A549 (cell line): ENCODE measurements around the gene COIL. TPM values are rescaled to one million over a fixed set of nuclear protein-coding genes. Genes with fewer than 3 reads are reported as not detected.
"Not testable (repeated sequence)": the region's sequence is repeated elsewhere in the genome, so short reads cannot be mapped to it uniquely, and the experiment has no call there.

ENCODE experiments used
- ATAC-seq, 2 experiments: fragments of 200-7000 bp in 1 of 2; fragments of >200 bp in 1 of 2; cut with Nextera tagmentation in 1 of 2; cut with Tn5 transposase in 1 of 2; 3 replicates each; pipeline versions ENCODE4 v1.8.0 to v1.9.1; 2018 to 2020; ENCODE audit warnings: mild to moderate bottlenecking in 1 of 2, moderate library complexity in 1 of 2
- CTCF ChIA-PET: fragments of 300-600 bp; sonication (Branson Sonifier 250); formaldehyde crosslinking; extraction: SDS; loops from one replicate; lab custom pipeline; 2021; ENCODE audit warnings: antibody characterized with exemption, inconsistent platforms; lab: Yijun Ruan, JAX
- POLR2A ChIA-PET: fragments of 350-600 bp; formaldehyde crosslinking; extraction: SDS; loops from one replicate; lab custom pipeline; 2021; ENCODE audit warnings: antibody characterized with exemption, inconsistent platforms; lab: Yijun Ruan, JAX
- DNase-seq, 2 experiments: peaks; one replicate each; pipeline versions ENCODE4 v3.0.0 to v3.0.0-alpha.2; 2011 to 2016; ENCODE audit warnings: low read depth in 1 of 2, low spot score in 1 of 2
- FAIRE-seq: peaks from 2 replicates; lab custom pipeline; 2011; peaks lifted over from hg19 to GRCh38; lab: Jason Lieb, UNC
- H3K27ac ChIP-seq, 2 experiments: fragments of >200 bp; sonication (Bioruptor Twin); formaldehyde crosslinking; 3 replicates each; pipeline ENCODE4 v1.5.1; 2016 to 2017
- H3K4me1 ChIP-seq: fragments of >200 bp; sonication (Bioruptor Twin); formaldehyde crosslinking; 3 replicates; pipeline ENCODE4 v1.6.1; 2016
- H3K4me2 ChIP-seq: fragments of >200 bp; sonication (Bioruptor Twin); formaldehyde crosslinking; 3 replicates; pipeline ENCODE4 v1.6.1; 2016
- H3K4me3 ChIP-seq: fragments of >200 bp; sonication (Bioruptor Twin); formaldehyde crosslinking; 3 replicates; pipeline ENCODE4 v1.5.1; 2016
- H3K9me3 ChIP-seq: fragments of >200 bp; sonication (Bioruptor Twin); formaldehyde crosslinking; 3 replicates; pipeline ENCODE4 v1.6.1; 2016
- ELK1 ChIP-seq: fragments of 150-350 bp; IDR thresholded peaks from 2 replicates; pipeline ENCODE4 v1.6.1; 2014; ENCODE audit warnings: low read depth, mild to moderate bottlenecking, low read length
- FOSB ChIP-seq: fragments of 250-450 bp; sonication (Bioruptor Pico); IDR thresholded peaks from 2 replicates; pipeline ENCODE4 v1.5.0; 2020; ENCODE audit warnings: mild to moderate bottlenecking, moderate library complexity
- FOSL2 ChIP-seq, 2 experiments: fragments of 450-650 bp in 1 of 2; fragments of >200 bp in 1 of 2; sonication (Bioruptor Twin) in 1 of 2; formaldehyde crosslinking; IDR thresholded peaks; 2 replicates each; pipeline versions ENCODE4 v1.5.0 to v1.6.1; 2016 to 2020; ENCODE audit warnings: mild to moderate bottlenecking in 1 of 2, moderate library complexity in 1 of 2
- MAFK ChIP-seq: fragments of 450-650 bp; IDR thresholded peaks from 2 replicates; pipeline ENCODE4 v1.6.1; 2014; ENCODE audit not compliant: partially characterized antibody
- RAD21 ChIP-seq, 2 experiments: fragments of >200 bp in 1 of 2; sonication (Bioruptor Twin) in 1 of 2; formaldehyde crosslinking in 1 of 2; IDR thresholded peaks in 1 of 2; conservative IDR thresholded peaks in 1 of 2; 2 replicates in 1 of 2; 3 replicates in 1 of 2; pipeline ENCODE4 v1.6.1; 2012 to 2018; ENCODE audit warnings: inconsistent platforms in 1 of 2
- RCOR1 ChIP-seq: fragments of 150-350 bp; IDR thresholded peaks from 2 replicates; pipeline ENCODE4 v1.6.1; 2014; ENCODE audit warnings: antibody characterized with exemption, low read length, low read depth
- RNF2 ChIP-seq: fragments of 200-600 bp; sonication (generic); IDR thresholded peaks from 2 replicates; pipeline ENCODE4 v1.6.1; 2016; ENCODE audit warnings: low read depth, mild to moderate bottlenecking, antibody characterized with exemption, moderate library complexity, borderline replicate concordance
- SMC3 ChIP-seq: fragments of >200 bp; sonication (Bioruptor Twin); formaldehyde crosslinking; IDR thresholded peaks from 3 replicates; pipeline ENCODE4 v1.6.1; 2018; ENCODE audit warnings: inconsistent platforms
- SREBF2 ChIP-seq: fragments of 450-650 bp; IDR thresholded peaks from 2 replicates; pipeline ENCODE4 v1.6.1; 2014; ENCODE audit warnings: mild to moderate bottlenecking, moderate library complexity
- TFCP2L1 ChIP-seq: fragments of 250-450 bp; sonication (Bioruptor Pico); IDR thresholded peaks from 2 replicates; pipeline ENCODE4 v1.5.0; 2021; ENCODE audit warnings: mild to moderate bottlenecking
- WGBS: methylation state at CpG from one replicate; pipeline ENCODE4 v1.1.6; 2017; ENCODE audit errors: missing lambda C conversion rate; 5-methylcytosine and 5-hydroxymethylcytosine counted together
- polyA plus RNA-seq, 4 experiments: library from polyadenylated mRNA; depleted of rRNA in 3 of 4; stranded (reverse); fragments of >200 nt; fragmentation: RNase III in 1 of 4; extraction: RNeasy Plus Mini Kit Qiagen cat#74134 plus additional on column Dnase treatment in 1 of 4; gene quantifications; 2 replicates in 3 of 4; 3 replicates in 1 of 4; pipeline ENCODE4 v1.2.3, GENCODE V29; 2011 to 2017
- TF ChIP-seq, protein P1 (sequence below): fragments of >200 bp; sonication (Bioruptor Twin); formaldehyde crosslinking; IDR thresholded peaks from 3 replicates; pipeline ENCODE4 v1.5.1; 2016
- TF ChIP-seq, protein P2 (sequence below): fragments of 450-650 bp; IDR thresholded peaks from 2 replicates; pipeline ENCODE4 v1.6.1; 2014; ENCODE audit warnings: antibody characterized with exemption

The COIL gene
- polyA plus RNA-seq, 2 of the 4 experiments (the other 2 are of a cell fraction), result 16.9 to 20.3 TPM

DNA sequence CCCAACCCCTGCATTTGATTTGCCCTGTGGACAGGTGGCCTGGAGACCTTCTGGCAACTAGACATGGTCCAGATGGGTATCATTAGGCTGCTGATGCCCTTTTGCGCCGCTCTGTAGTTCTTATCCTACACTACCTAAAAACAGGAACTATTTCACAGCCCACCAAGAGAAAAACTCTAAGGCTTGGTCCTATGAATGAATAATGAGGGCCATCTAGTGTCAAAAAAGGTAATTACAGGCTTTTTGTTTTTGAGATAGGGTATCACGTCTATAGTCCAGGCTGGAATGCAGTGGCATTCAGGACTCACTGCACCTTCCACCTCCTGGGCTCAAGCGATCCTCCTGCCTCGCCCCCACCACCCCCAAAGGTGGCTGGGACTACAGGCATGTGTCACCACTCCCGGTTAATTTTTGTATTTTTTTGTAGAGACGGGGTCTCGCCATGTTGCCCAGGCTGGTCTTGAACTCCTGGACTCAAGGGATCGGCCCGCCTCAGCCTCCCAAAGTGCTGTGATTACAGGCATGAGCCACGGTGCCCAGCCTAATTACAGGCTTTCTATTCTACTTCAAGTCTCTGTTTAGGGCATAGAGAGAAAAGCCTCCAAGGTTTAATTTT is 20.9 kb downstream of the COIL start:
- CTCF ChIA-PET, result interaction anchor here (0.6 to 16.5 kb wide), 33 partner anchors 9 to 224 kb away, joined by 3 to 283 read pairs (median 5); partner anchors contain the start of gene DGKE
- H3K4me3 ChIP-seq, result no peak overlapping the region
- WGBS, result 48% methylated on average over 11 of the region's 11 CpGs
- TF ChIP-seq MAFK (no peak), RCOR1 (no peak), ELK1 (no peak), RNF2 (no peak), SMC3 (peak; percentile 80), TFCP2L1 (no peak), RAD21 (conservative IDR thresholded peaks at IDR 0.05 in 1 of 2, IDR thresholded peaks at IDR 0.05 in 1 of 2) (peak; percentile 93 to 94), FOSB (CRISPR knock-in tag) (no peak)
- TF ChIP-seq, protein P1, sequence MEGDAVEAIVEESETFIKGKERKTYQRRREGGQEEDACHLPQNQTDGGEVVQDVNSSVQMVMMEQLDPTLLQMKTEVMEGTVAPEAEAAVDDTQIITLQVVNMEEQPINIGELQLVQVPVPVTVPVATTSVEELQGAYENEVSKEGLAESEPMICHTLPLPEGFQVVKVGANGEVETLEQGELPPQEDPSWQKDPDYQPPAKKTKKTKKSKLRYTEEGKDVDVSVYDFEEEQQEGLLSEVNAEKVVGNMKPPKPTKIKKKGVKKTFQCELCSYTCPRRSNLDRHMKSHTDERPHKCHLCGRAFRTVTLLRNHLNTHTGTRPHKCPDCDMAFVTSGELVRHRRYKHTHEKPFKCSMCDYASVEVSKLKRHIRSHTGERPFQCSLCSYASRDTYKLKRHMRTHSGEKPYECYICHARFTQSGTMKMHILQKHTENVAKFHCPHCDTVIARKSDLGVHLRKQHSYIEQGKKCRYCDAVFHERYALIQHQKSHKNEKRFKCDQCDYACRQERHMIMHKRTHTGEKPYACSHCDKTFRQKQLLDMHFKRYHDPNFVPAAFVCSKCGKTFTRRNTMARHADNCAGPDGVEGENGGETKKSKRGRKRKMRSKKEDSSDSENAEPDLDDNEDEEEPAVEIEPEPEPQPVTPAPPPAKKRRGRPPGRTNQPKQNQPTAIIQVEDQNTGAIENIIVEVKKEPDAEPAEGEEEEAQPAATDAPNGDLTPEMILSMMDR, result peak; percentile 81
- TF ChIP-seq, protein P2, sequence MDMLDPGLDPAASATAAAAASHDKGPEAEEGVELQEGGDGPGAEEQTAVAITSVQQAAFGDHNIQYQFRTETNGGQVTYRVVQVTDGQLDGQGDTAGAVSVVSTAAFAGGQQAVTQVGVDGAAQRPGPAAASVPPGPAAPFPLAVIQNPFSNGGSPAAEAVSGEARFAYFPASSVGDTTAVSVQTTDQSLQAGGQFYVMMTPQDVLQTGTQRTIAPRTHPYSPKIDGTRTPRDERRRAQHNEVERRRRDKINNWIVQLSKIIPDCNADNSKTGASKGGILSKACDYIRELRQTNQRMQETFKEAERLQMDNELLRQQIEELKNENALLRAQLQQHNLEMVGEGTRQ, result no peak
- TF ChIP-seq, all 56 proteins: peak for 3
- no peaks in the 10 kb centered on the region for H3K9me3 ChIP-seq
- FAIRE-seq (no peak), DNase-seq (peak; percentile 63 to 80), ATAC-seq (peak; percentile 88 to 92)
- peak overlapping the region in 1 of 2 experiments; percentile 17; a peak in 1 of 6 replicates for H3K27ac ChIP-seq
- no peak overlapping the region for H3K4me2 ChIP-seq
- POLR2A ChIA-PET, result interaction anchor here (0.9 to 1.9 kb wide), 2 partner anchors 26 to 120 kb away, joined by 3 to 5 read pairs; partner anchors contain the start of gene TRIM25
- H3K4me1 ChIP-seq, result no peaks in the 10 kb centered on the region

GRCh38 chr17:56938206-56938605 is 22.6 kb downstream of the COIL start:
- FAIRE-seq, H3K4me3 ChIP-seq, POLR2A ChIA-PET, H3K27ac ChIP-seq, H3K4me1 ChIP-seq, H3K4me2 ChIP-seq, H3K9me3 ChIP-seq, DNase-seq, ATAC-seq: not testable (repeated sequence)
- CTCF ChIA-PET, result interaction anchor here (1.2 kb wide), 1 partner anchor 119 kb away, joined by 10 read pairs; no protein-coding TSS in a partner anchor
- WGBS, result 95% methylated on average over 5 of the region's 5 CpGs

- 90% methylated on average over 2 of the region's 2 CpGs for WGBS
- DNase-seq (no peak), ATAC-seq (no peak), FAIRE-seq (no peak)
- ChIA-PET POLR2A (no interaction called here), CTCF (interaction anchor here (1.2 to 2.6 kb wide), 2 partner anchors 118 to 119 kb away, joined by 10 to 36 read pairs; no protein-coding TSS in a partner anchor)
- H3K27ac ChIP-seq, result no peak overlapping the region
- H3K9me3 ChIP-seq, result no peaks in the 10 kb centered on the region
- no peak overlapping the region for H3K4me3 ChIP-seq
- TF ChIP-seq SREBF2, result no peak
- no peak for TF ChIP-seq FOSL2 (IDR thresholded peaks at IDR 0.05)
- TF ChIP-seq FOSL2 (CRISPR knock-in tag; IDR thresholded peaks at IDR 0.05), result peak; percentile 23; the same call in 1 of the 2 replicates
- H3K4me1 ChIP-seq, result no peaks in the 10 kb centered on the region
- H3K4me2 ChIP-seq, result no peak overlapping the region
Observed at GRCh38 chr17:56937687-56938086, 23.2 kb downstream of the COIL start.
